Sigmoid colon (tissue), 4 donors: ENCODE data around the gene CEACAM1.

Experiments
- EP300 ChIP-seq, 4 donors: sonication (generic); formaldehyde crosslinking; IDR thresholded peaks; one replicate each; pipeline ENCODE4 v1.6.1; 2017; ENCODE audit warnings: antibody characterized with exemption in 4 of 4
- POLR2A ChIP-seq, 2 donors: fragments of 450-650 bp; IDR thresholded peaks; one replicate each; pipeline ENCODE4 v1.6.1; 2016; ENCODE audit warnings: antibody characterized with exemption in 2 of 2, mild to moderate bottlenecking in 2 of 2, moderate library complexity in 2 of 2
- POLR2AphosphoS5 ChIP-seq, 4 donors: sonication (generic); formaldehyde crosslinking; IDR thresholded peaks; one replicate each; pipeline ENCODE4 v1.6.1; 2017; ENCODE audit warnings: antibody characterized with exemption in 4 of 4
- TF ChIP-seq, protein P1 (sequence below), 4 experiments: fragments of 450-650 bp in 3 of 4; fragments of 200-600 bp in 1 of 4; IDR thresholded peaks; one replicate each; pipeline ENCODE4 v1.5.1; 2016 to 2019; ENCODE audit warnings: antibody characterized with exemption in 4 of 4, mild to moderate bottlenecking in 3 of 4, moderate library complexity in 2 of 4

- TF ChIP-seq, protein P1, sequence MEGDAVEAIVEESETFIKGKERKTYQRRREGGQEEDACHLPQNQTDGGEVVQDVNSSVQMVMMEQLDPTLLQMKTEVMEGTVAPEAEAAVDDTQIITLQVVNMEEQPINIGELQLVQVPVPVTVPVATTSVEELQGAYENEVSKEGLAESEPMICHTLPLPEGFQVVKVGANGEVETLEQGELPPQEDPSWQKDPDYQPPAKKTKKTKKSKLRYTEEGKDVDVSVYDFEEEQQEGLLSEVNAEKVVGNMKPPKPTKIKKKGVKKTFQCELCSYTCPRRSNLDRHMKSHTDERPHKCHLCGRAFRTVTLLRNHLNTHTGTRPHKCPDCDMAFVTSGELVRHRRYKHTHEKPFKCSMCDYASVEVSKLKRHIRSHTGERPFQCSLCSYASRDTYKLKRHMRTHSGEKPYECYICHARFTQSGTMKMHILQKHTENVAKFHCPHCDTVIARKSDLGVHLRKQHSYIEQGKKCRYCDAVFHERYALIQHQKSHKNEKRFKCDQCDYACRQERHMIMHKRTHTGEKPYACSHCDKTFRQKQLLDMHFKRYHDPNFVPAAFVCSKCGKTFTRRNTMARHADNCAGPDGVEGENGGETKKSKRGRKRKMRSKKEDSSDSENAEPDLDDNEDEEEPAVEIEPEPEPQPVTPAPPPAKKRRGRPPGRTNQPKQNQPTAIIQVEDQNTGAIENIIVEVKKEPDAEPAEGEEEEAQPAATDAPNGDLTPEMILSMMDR (IDR thresholded peaks at IDR 0.05) = no peak
- TF ChIP-seq EP300 (IDR thresholded peaks at IDR 0.05) (no peak), POLR2AphosphoS5 (IDR thresholded peaks at IDR 0.05) (no peak), POLR2A (IDR thresholded peaks at IDR 0.05) (no peak)
These were observed 6.8 kb downstream of the CEACAM1 start for GRCh38 chr19:42521346-42522030.
